Tongue (tissue), 2 donors: ENCODE measurements around the gene TAL1. TPM values are rescaled to one million over a fixed set of nuclear protein-coding genes. Genes with fewer than 3 reads are reported as not detected.
A peak's percentile ranks its signal among the peaks of the same experiment; 100 is the strongest.

Experiments
- DNase-seq: peaks from one replicate; pipeline ENCODE4 v3.0.0-alpha.2; 2015
- total RNA-seq: library from RNA; depleted of rRNA; stranded (reverse); fragments of >200 nt; gene quantifications from one replicate; pipeline ENCODE4 v1.2.3, GENCODE V29; 2014

TAL1 gene
- total RNA-seq, 1 donor from 2014 or later: 3.6 TPM

- DNase-seq: peak; percentile 71
Measured at GRCh38 chr1:47175227-47175934, 56.6 kb downstream of the TAL1 start.

DNA sequence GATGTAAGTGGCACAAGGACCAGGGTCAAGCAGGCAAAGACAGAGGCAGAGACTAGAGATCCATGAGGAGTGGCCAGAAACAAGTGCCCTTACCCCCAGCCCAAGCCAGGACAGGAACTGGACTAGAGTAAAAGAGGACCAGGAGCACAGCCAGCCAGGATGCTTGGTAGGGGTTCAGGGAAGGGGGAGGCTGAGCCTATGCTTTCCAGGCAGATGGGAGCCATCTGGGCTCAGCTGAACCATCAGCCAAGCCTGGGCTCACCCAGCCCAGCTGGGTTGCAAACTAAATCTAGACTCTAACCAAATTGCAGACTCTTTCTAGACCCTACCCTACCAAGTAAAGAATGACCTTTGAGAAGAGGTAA lies 57.4 kb downstream of the TAL1 start:
- no peak for DNase-seq

DNA sequence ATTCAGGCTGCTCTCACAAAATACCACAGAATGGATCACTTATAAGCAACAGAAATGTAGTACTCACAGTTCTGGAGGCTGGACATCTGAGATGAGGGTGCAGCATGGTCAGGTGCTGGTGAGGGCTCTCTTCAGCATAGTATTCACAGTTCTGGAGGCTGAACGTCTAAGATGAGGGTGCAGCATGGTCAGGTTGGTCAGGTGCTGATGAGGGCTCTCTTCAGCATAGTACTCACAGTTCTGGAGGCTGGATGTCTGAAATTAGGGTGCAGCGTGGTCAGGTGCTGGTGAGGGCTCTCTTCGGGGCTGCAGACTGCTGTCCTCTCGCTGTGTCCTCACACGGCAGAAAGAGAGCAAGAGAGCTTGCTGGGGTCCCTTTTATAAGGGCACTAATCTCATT lies 59.2 kb downstream of the TAL1 start:
- DNase-seq: no peak

Other genes with a start within 250 kb of the TAL1 start
- 3.0 TPM for gene CYP4X1, start 208.6 kb downstream of the TAL1 start, total RNA-seq
- gene CYP4Z1, start 165.0 kb downstream of the TAL1 start, total RNA-seq: not detected
- gene CYP4A22, start 94.8 kb downstream of the TAL1 start, total RNA-seq: not detected
- gene PDZK1IP1, start 42.2 kb downstream of the TAL1 start, total RNA-seq: 2.1 TPM
- 8.8 TPM for gene STIL, start 81.9 kb upstream of the TAL1 start, total RNA-seq
- gene CMPK1, start 101.6 kb upstream of the TAL1 start, total RNA-seq: 102 TPM
- not detected for gene FOXE3, start 184.1 kb upstream of the TAL1 start, total RNA-seq
- gene FOXD2, start 205.8 kb upstream of the TAL1 start, total RNA-seq: 1.8 TPM